Activated CD8-positive, alpha-beta memory T cell treated with anti-CD3 and anti-CD28 coated beads for 36 hours (primary cell): Measurements from ENCODE around the gene FABP3. TPM values are rescaled to one million over a fixed set of nuclear protein-coding genes. Genes with fewer than 3 reads are reported as not detected.
"Not testable (repeated sequence)": the region's sequence is repeated elsewhere in the genome, so short reads cannot be mapped to it uniquely, and the experiment has no call there.

Experiments used
- CTCF ChIA-PET: fragments of 350-600 bp; sonication (Branson Sonifier 250); formaldehyde crosslinking; loops from one replicate; lab custom pipeline; 2021; ENCODE audit warnings: antibody characterized with exemption; lab: Charles Lee
- POLR2A ChIA-PET: fragments of 350-600 bp; sonication (Branson Sonifier 250); formaldehyde crosslinking; loops from one replicate; lab custom pipeline; 2021; ENCODE audit warnings: antibody characterized with exemption; lab: Charles Lee
- total RNA-seq, 2 experiments: library from RNA; stranded (reverse); gene quantifications; one replicate each; pipeline ENCODE4 v1.2.3, GENCODE V29; 2021

The FABP3 gene
- total RNA-seq, 2 experiments from 2014 or later: not detected

GRCh38 chr1:31405578-31406245 is 32.8 kb upstream of the FABP3 start:
- CTCF ChIA-PET: interaction anchor here (1.5 kb wide), 1 partner anchor 11 kb away, joined by 7 read pairs; no protein-coding TSS in a partner anchor
- POLR2A ChIA-PET: interaction anchor here (0.5 kb wide), 1 partner anchor 122 kb away, joined by 3 read pairs; no protein-coding TSS in a partner anchor

- POLR2A ChIA-PET: no interaction called here
- CTCF ChIA-PET: no interaction called here
These were observed 28.4 kb upstream of the FABP3 start for GRCh38 chr1:31401241-31401640.

GRCh38 chr1:31400393-31400792 is 27.5 kb upstream of the FABP3 start:
- ChIA-PET POLR2A (no interaction called here), CTCF (no interaction called here)

- CTCF ChIA-PET: no interaction called here
- POLR2A ChIA-PET: no interaction called here
These were observed 27.1 kb upstream of the FABP3 start for GRCh38 chr1:31399976-31400375.

- POLR2A ChIA-PET: no interaction called here
- CTCF ChIA-PET: no interaction called here
These were observed 25.4 kb upstream of the FABP3 start for GRCh38 chr1:31398246-31398645.

GRCh38 chr1:31397360-31398095 is 24.7 kb upstream of the FABP3 start:
- POLR2A ChIA-PET: no interaction called here
- CTCF ChIA-PET: interaction anchor here (1.1 kb wide), 1 partner anchor 20 kb away, joined by 3 read pairs; no protein-coding TSS in a partner anchor

GRCh38 chr1:31396633-31397351 is 23.9 kb upstream of the FABP3 start:
- POLR2A ChIA-PET: no interaction called here
- CTCF ChIA-PET: interaction anchor here (1.1 to 3.4 kb wide), 2 partner anchors 21 to 152 kb away, joined by 3 to 20 read pairs; no protein-coding TSS in a partner anchor

GRCh38 chr1:31394584-31395193 is 21.8 kb upstream of the FABP3 start:
- POLR2A ChIA-PET: interaction anchor here (1.0 kb wide), 1 partner anchor 100 kb away, joined by 5 read pairs; no protein-coding TSS in a partner anchor
- CTCF ChIA-PET: interaction anchor here (0.6 to 3.4 kb wide), 18 partner anchors 11 to 395 kb away, joined by 3 to 20 read pairs (median 4); partner anchors contain the start of gene FABP3

- POLR2A ChIA-PET: no interaction called here
- CTCF ChIA-PET: interaction anchor here (0.9 to 3.4 kb wide), 3 partner anchors 17 to 156 kb away, joined by 3 to 20 read pairs (median 11); no protein-coding TSS in a partner anchor
These were observed 20.6 kb upstream of the FABP3 start for GRCh38 chr1:31393463-31393862.

- POLR2A ChIA-PET: no interaction called here
- CTCF ChIA-PET: no interaction called here
These were observed 17.2 kb upstream of the FABP3 start for GRCh38 chr1:31390071-31390470.

GRCh38 chr1:31389616-31390015 is 16.7 kb upstream of the FABP3 start:
- CTCF ChIA-PET: no interaction called here
- POLR2A ChIA-PET: no interaction called here

- ChIA-PET CTCF (no interaction called here), POLR2A (no interaction called here)
These were observed 14.7 kb upstream of the FABP3 start for GRCh38 chr1:31387612-31388011.

GRCh38 chr1:31386576-31387243 is 13.8 kb upstream of the FABP3 start:
- POLR2A ChIA-PET, CTCF ChIA-PET: not testable (repeated sequence)

GRCh38 chr1:31383967-31384366 is 11.1 kb upstream of the FABP3 start:
- ChIA-PET CTCF (interaction anchor here (1.1 kb wide), 1 partner anchor 11 kb away, joined by 5 read pairs; no protein-coding TSS in a partner anchor), POLR2A (no interaction called here)

- CTCF ChIA-PET: no interaction called here
- POLR2A ChIA-PET: no interaction called here
These were observed 9.6 kb upstream of the FABP3 start for GRCh38 chr1:31382379-31382989.

- ChIA-PET POLR2A (no interaction called here), CTCF (no interaction called here)
These were observed 8.8 kb upstream of the FABP3 start for GRCh38 chr1:31381394-31382294.

GRCh38 chr1:31380181-31380580 is 7.3 kb upstream of the FABP3 start:
- ChIA-PET POLR2A (no interaction called here), CTCF (no interaction called here)
